K562 (cell line): ENCODE results near the gene NDUFAF3. TPM values are rescaled to one million over a fixed set of nuclear protein-coding genes. Genes with fewer than 3 reads are reported as not detected.

Source experiments
- ATAC-seq: fragments of 200-7000 bp; cut with Tn5 transposase; 3 replicates; pipeline ENCODE4 v1.9.1; 2020; ENCODE audit warnings: moderate library complexity
- BruUV-seq: library from RNA; stranded (reverse); fragments of 400-500 nt; replicated peaks from 2 replicates; lab custom pipeline; 2021; lab: Mats Ljungman, UMichigan
- CTCF ChIA-PET: fragments of 300-600 bp; formaldehyde crosslinking; extraction: SDS; loops from one replicate; lab custom pipeline; 2021; ENCODE audit warnings: low intra/inter-chr PET ratio; lab: Yijun Ruan, JAX
- POLR2A ChIA-PET: fragments of 300-600, 350-650 bp; sonication (Branson Sonifier 250); formaldehyde crosslinking; extraction: SDS; loops from one replicate; lab custom pipeline; 2021; ENCODE audit warnings: antibody characterized with exemption, inconsistent platforms; lab: Yijun Ruan, JAX
- DNase-seq, 4 experiments: peaks; one replicate each; pipeline versions ENCODE4 v3.0.0 to v3.0.0-alpha.2; 2011 to 2018; ENCODE audit warnings: low spot score in 3 of 4, mixed read lengths in 3 of 4; ENCODE audit errors: extremely low read depth in 1 of 4
- FAIRE-seq: peaks from 2 replicates; lab custom pipeline; 2011; peaks lifted over from hg19 to GRCh38; lab: Jason Lieb, UNC
- H2AFZ ChIP-seq: 2 replicates; pipeline ENCODE4 v1.6.0; 2011; ENCODE audit warnings: low read depth, low read length, control low read depth, inconsistent platforms
- H3K27ac ChIP-seq: fragments of 200-600 bp; 3 replicates; pipeline ENCODE4 v1.8.0; 2011; ENCODE audit warnings: low read depth, mild to moderate bottlenecking, control low read depth, inconsistent platforms, low read length, moderate library complexity, mixed read lengths; ENCODE audit errors: extremely low read depth
- H3K27me3 ChIP-seq, 2 experiments: fragments of 300-600 bp in 1 of 2; 2 replicates in 1 of 2; 3 replicates in 1 of 2; pipeline versions ENCODE4 v1.6.0 to v1.8.0; 2011; ENCODE audit warnings: inconsistent platforms in 2 of 2, low read length in 2 of 2, mild to moderate bottlenecking in 1 of 2, mixed read lengths in 1 of 2, moderate library complexity in 1 of 2; ENCODE audit not compliant: control insufficient read depth in 2 of 2, insufficient read depth in 2 of 2
- H3K36me3 ChIP-seq: fragments of 300-600 bp; 3 replicates; pipeline ENCODE4 v1.8.0; 2011; ENCODE audit warnings: mild to moderate bottlenecking, low read length, inconsistent platforms; ENCODE audit not compliant: control insufficient read depth, insufficient read depth
- H3K4me1 ChIP-seq, 2 experiments: fragments of 200-600 bp in 1 of 2; replicated peaks in 1 of 2; 2 replicates in 1 of 2; 3 replicates in 1 of 2; pipeline versions ENCODE4 v1.5.1 to v1.8.0; 2011; ENCODE audit warnings: inconsistent platforms in 2 of 2, low read length in 2 of 2, mild to moderate bottlenecking in 1 of 2, mixed read lengths in 1 of 2, moderate library complexity in 1 of 2; ENCODE audit not compliant: control insufficient read depth in 2 of 2, insufficient read depth in 2 of 2
- H3K4me2 ChIP-seq: 2 replicates; pipeline ENCODE4 v1.6.1; 2011; ENCODE audit warnings: low read length, control low read depth, inconsistent platforms, mixed read lengths; ENCODE audit not compliant: insufficient read depth
- H3K4me3 ChIP-seq: fragments of 200-600 bp; sonication (generic), shearing (Covaris generic); 2 replicates; pipeline ENCODE4 v1.5.1; 2016; ENCODE audit warnings: control low read depth, inconsistent platforms
- H3K79me2 ChIP-seq: fragments of 200-600 bp; 3 replicates; pipeline ENCODE4 v1.8.0; 2011; ENCODE audit warnings: low read length, inconsistent platforms; ENCODE audit not compliant: control insufficient read depth, insufficient read depth
- H3K9ac ChIP-seq, 2 experiments: 2 replicates each; pipeline versions ENCODE4 v1.6.0 to v1.6.1; 2011; ENCODE audit warnings: low read depth in 2 of 2, low read length in 2 of 2, control low read depth in 1 of 2, inconsistent platforms in 1 of 2, mild to moderate bottlenecking in 1 of 2, mixed read lengths in 1 of 2; ENCODE audit not compliant: insufficient read depth in 1 of 2
- H3K9me1 ChIP-seq: one replicate; pipeline ENCODE4 v1.6.0; 2011; ENCODE audit warnings: inconsistent platforms, mild to moderate bottlenecking, low read length, moderate library complexity; ENCODE audit not compliant: control insufficient read depth, insufficient read depth
- H3K9me3 ChIP-seq: replicated peaks from 2 replicates; pipeline ENCODE4 v1.5.1; 2011; ENCODE audit warnings: low read depth, low read length, inconsistent platforms; ENCODE audit not compliant: control insufficient read depth, insufficient read depth
- H4K20me1 ChIP-seq: replicated peaks from 2 replicates; pipeline ENCODE4 v1.6.1; 2011; ENCODE audit warnings: low read length, inconsistent platforms, mixed read lengths; ENCODE audit not compliant: control insufficient read depth, insufficient read depth
- NFRKB ChIP-seq: fragments of 450-650 bp; IDR thresholded peaks from 2 replicates; pipeline ENCODE4 v1.6.1; 2016; ENCODE audit warnings: low read depth
- NRF1 ChIP-seq, 2 experiments: fragments of 450-650 bp; IDR thresholded peaks in 1 of 2; conservative IDR thresholded peaks in 1 of 2; 2 replicates each; pipeline ENCODE4 v1.6.1; 2014; ENCODE audit warnings: mild to moderate bottlenecking in 2 of 2
- PCBP1 ChIP-seq: fragments of 200-400 bp; formaldehyde crosslinking; IDR thresholded peaks from 2 replicates; pipeline ENCODE4 v1.6.1; 2018; ENCODE audit warnings: mild to moderate bottlenecking, low read depth, low read length; ENCODE audit not compliant: poor library complexity, severe bottlenecking
- POLR2A ChIP-seq: fragments of 450-650 bp; conservative IDR thresholded peaks from 2 replicates; pipeline ENCODE4 v1.6.1; 2016
- POLR2G ChIP-seq: fragments of 200-400 bp; formaldehyde crosslinking; IDR thresholded peaks from 2 replicates; pipeline ENCODE4 v1.6.1; 2017; ENCODE audit warnings: low read depth, mild to moderate bottlenecking, antibody characterized with exemption, low read length, moderate library complexity
- SRSF3 ChIP-seq: fragments of 200-400 bp; formaldehyde crosslinking; IDR thresholded peaks from 2 replicates; pipeline ENCODE4 v1.6.1; 2016; ENCODE audit warnings: mild to moderate bottlenecking, low read length, moderate library complexity; ENCODE audit not compliant: insufficient read depth
- SUPT5H ChIP-seq: fragments of 450-650 bp; IDR thresholded peaks from 2 replicates; pipeline ENCODE4 v1.6.1; 2016
- TAF9B ChIP-seq: fragments of 450-650 bp; IDR thresholded peaks from 2 replicates; pipeline ENCODE4 v1.6.1; 2018; ENCODE audit warnings: mild to moderate bottlenecking; ENCODE audit not compliant: partially characterized antibody
- TRIM24 ChIP-seq, 2 experiments: fragments of 450-650 bp; IDR thresholded peaks; 2 replicates each; pipeline ENCODE4 v1.6.1; 2016
- U2AF1 ChIP-seq: fragments of 200-400 bp; formaldehyde crosslinking; optimal IDR thresholded peaks from 2 replicates; pipeline ENCODE3; 2017; ENCODE audit warnings: mild to moderate bottlenecking, low read depth, low read length, moderate library complexity
- WGBS: fragments of 100-300 bp; shearing (Covaris generic); methylation state at CpG from one replicate; pipeline ENCODE4 v1.1.6; 2016; ENCODE audit warnings: low coverage, mixed read lengths; ENCODE audit not compliant: insufficient coverage; ENCODE audit errors: missing lambda C conversion rate; 5-methylcytosine and 5-hydroxymethylcytosine counted together
- in situ Hi-C: fragments of 300-500 bp; cut with MboI; formaldehyde crosslinking; loops from 4 replicates; pipeline ENCODE4 v1.15.0; 2018; ENCODE audit warnings: inconsistent platforms, mixed read lengths
- intact Hi-C: fragments of 100-400 bp; cut with micrococcal nuclease; formaldehyde crosslinking; loops from 2 replicates; pipeline ENCODE4 v1.14.2; 2022
- polyA plus RNA-seq, 8 experiments: library from polyadenylated mRNA; depleted of rRNA in 4 of 8; stranded (reverse) in 5 of 8; unstranded in 3 of 8; fragments of >200 nt; fragmentation: Nextera tagmentation in 2 of 8; fragmentation: Illumina TruSeq in 1 of 8; extraction: Ambion mirVana in 2 of 8; extraction: Trizol in 1 of 8; gene quantifications; 2 replicates each; pipeline versions ENCODE4 v1.2.1 to v1.2.3, GENCODE V29; 2011 to 2014; ENCODE audit warnings: inconsistent platforms in 1 of 8, missing spikeins in 1 of 8
- total RNA-seq, 7 experiments: library from RNA; depleted of rRNA in 6 of 7; stranded (reverse); fragments of >200 nt in 6 of 7; fragmentation: Illumina TruSeq in 2 of 7; extraction: Trizol in 2 of 7; gene quantifications; 2 replicates each; pipeline versions ENCODE4 v1.2.1 to v1.2.3, GENCODE V29; 2011 to 2021; ENCODE audit warnings: low replicate concordance in 1 of 7

Gene NDUFAF3
- total and polyA plus RNA-seq, 9 of the 15 experiments (the other 6 are each of a cell fraction or from before 2014, with no cell fraction given) = 17.0 to 127 (median 36.3) TPM

DNA sequence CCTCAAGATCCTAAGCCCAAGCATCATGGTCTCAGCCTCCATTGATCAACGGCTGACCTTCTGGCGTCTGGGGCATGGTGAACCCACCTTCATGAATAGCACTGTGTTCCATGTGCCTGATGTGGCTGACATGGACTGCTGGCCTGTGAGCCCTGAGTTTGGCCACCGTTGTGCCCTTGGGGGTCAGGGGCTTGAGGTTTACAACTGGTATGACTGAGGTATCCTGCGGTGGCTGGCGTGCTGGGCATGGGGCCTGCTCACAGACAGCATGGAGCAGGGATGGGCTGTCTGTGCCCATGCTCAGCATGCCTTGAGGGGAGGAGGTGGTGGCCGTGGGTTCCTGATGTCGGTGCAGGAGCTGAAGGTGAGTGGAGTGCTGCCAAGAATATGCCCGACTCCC, 6.8 kb upstream of the NDUFAF3 start:
- FAIRE-seq (no peak), DNase-seq (no peak), ATAC-seq (no peak)
- ChIA-PET CTCF (no interaction called here), POLR2A (interaction anchor here (0.6 kb wide), 1 partner anchor 36 kb away, joined by 3 read pairs; no protein-coding TSS in a partner anchor)
- H3K4me1 ChIP-seq = peaks cover 8 to 33% of the 10 kb centered on the region in 2 experiments; a peak in 4 of 5 replicates
- no peaks in the 10 kb centered on the region for H3K27me3 ChIP-seq
- H3K4me3 ChIP-seq = no peak overlapping the region
- no peak overlapping the region for H3K9ac ChIP-seq
- 87% methylated on average over 7 of the region's 8 CpGs for WGBS
- in situ Hi-C loops = no loop called here
- no TSS peak for BruUV-seq
- H3K4me2 ChIP-seq = no peak overlapping the region
- intact Hi-C loops = loop anchor here (2.0 kb wide), 1 partner anchor 26 kb away; no protein-coding TSS in a partner anchor
- H3K36me3 ChIP-seq = peaks cover 52% of the 10 kb centered on the region; the same call in 2 of the 3 replicates
- no peak overlapping the region for H3K27ac ChIP-seq
- H2AFZ ChIP-seq = no peak overlapping the region
- H4K20me1 ChIP-seq = peaks cover 20% of the 10 kb centered on the region; the same call in 1 of the 2 replicates
- TF ChIP-seq NRF1 (conservative IDR thresholded peaks at IDR 0.05 in 1 of 2, IDR thresholded peaks at IDR 0.05 in 1 of 2) = no peak
- TF ChIP-seq SUPT5H = peak; percentile 46; the same call in 1 of the 2 replicates
- TF ChIP-seq POLR2A = peak; percentile 44; the same call in 1 of the 2 replicates
- no peak for TF ChIP-seq TRIM24 (IDR thresholded peaks at IDR 0.05)
- TF ChIP-seq POLR2G = peak; percentile 69
- TF ChIP-seq PCBP1 = no peak
- TF ChIP-seq TAF9B = no peak
- no peak for TF ChIP-seq NFRKB
- TF ChIP-seq U2AF1 = no peak
- TF ChIP-seq SRSF3 = no peak
- H3K79me2 ChIP-seq = peaks cover 48% of the 10 kb centered on the region
- no peaks in the 10 kb centered on the region for H3K9me3 ChIP-seq
- peaks cover 8% of the 10 kb centered on the region for H3K9me1 ChIP-seq
